IMR-90 (cell line): Measurements from ENCODE around the gene SHISA6. TPM values are rescaled to one million over a fixed set of nuclear protein-coding genes. Genes with fewer than 3 reads are reported as not detected.

Experiments used
- ATAC-seq: fragments of 200-7000 bp; cut with Tn5 transposase; 2 replicates; pipeline ENCODE4 v1.9.1; 2020; ENCODE audit warnings: low read depth, mild to moderate bottlenecking, moderate library complexity
- BruUV-seq: library from RNA; stranded (reverse); fragments of 400-500 nt; replicated peaks from 2 replicates; lab custom pipeline; 2021; lab: Mats Ljungman, UMichigan
- CTCF ChIA-PET: fragments of 300-600 bp; formaldehyde crosslinking; extraction: SDS; loops from one replicate; lab custom pipeline; 2021; ENCODE audit warnings: antibody characterized with exemption; lab: Yijun Ruan, JAX
- POLR2A ChIA-PET: fragments of 300-600 bp; sonication (Branson Sonifier 250); formaldehyde crosslinking; loops from one replicate; lab custom pipeline; 2022; ENCODE audit warnings: antibody characterized with exemption; ENCODE audit not compliant: unreplicated experiment; lab: Charles Lee
- DNase-seq: peaks from one replicate; pipeline ENCODE4 v3.0.0; 2013
- H2AFZ ChIP-seq: replicated peaks from 2 replicates; pipeline ENCODE3; 2013; ENCODE audit warnings: low read length, mild to moderate bottlenecking; ENCODE audit not compliant: poor library complexity
- H2AK5ac ChIP-seq: 2 replicates; pipeline ENCODE4 v1.6.1; 2013; ENCODE audit warnings: low read depth, low read length, inconsistent platforms
- H2AK9ac ChIP-seq: replicated peaks from 2 replicates; pipeline ENCODE3; 2013; ENCODE audit warnings: mild to moderate bottlenecking, low read depth, low read length, moderate library complexity; ENCODE audit not compliant: poor library complexity
- H2BK120ac ChIP-seq: 2 replicates; pipeline ENCODE4 v1.6.1; 2013; ENCODE audit warnings: low read depth, low read length, inconsistent platforms
- H2BK15ac ChIP-seq: 3 replicates; pipeline ENCODE4 v1.6.1; 2013; ENCODE audit warnings: low read depth, low read length, inconsistent platforms
- H2BK20ac ChIP-seq: 2 replicates; pipeline ENCODE4 v1.6.1; 2013; ENCODE audit warnings: low read depth, mild to moderate bottlenecking, inconsistent platforms, low read length, moderate library complexity
- H2BK5ac ChIP-seq: 2 replicates; pipeline ENCODE4 v1.6.1; 2013; ENCODE audit warnings: mild to moderate bottlenecking, low read depth, low read length, inconsistent platforms; ENCODE audit not compliant: poor library complexity, severe bottlenecking
- H3K14ac ChIP-seq: replicated peaks from 2 replicates; pipeline ENCODE4 v1.6.1; 2013; ENCODE audit warnings: low read depth, low read length, inconsistent platforms
- H3K18ac ChIP-seq: 2 replicates; pipeline ENCODE4 v1.6.1; 2013; ENCODE audit warnings: low read depth, low read length, control low read depth
- H3K23ac ChIP-seq: 2 replicates; pipeline ENCODE4 v1.6.1; 2013; ENCODE audit warnings: low read depth, low read length, inconsistent platforms
- H3K27ac ChIP-seq: 2 replicates; pipeline ENCODE4 v1.5.1; 2013; ENCODE audit warnings: mild to moderate bottlenecking, control low read depth, low read length; ENCODE audit not compliant: insufficient read depth
- H3K27me3 ChIP-seq: 2 replicates; pipeline ENCODE4 v1.6.1; 2013; ENCODE audit warnings: low read length; ENCODE audit not compliant: control insufficient read depth, insufficient read depth
- H3K36me3 ChIP-seq: 2 replicates; pipeline ENCODE4 v1.6.1; 2013; ENCODE audit warnings: low read length, mixed read lengths; ENCODE audit not compliant: control insufficient read depth, insufficient read depth
- H3K4ac ChIP-seq: 2 replicates; pipeline ENCODE4 v1.6.1; 2013; ENCODE audit warnings: low read depth, low read length, inconsistent platforms
- H3K4me1 ChIP-seq: 2 replicates; pipeline ENCODE4 v1.6.1; 2013; ENCODE audit warnings: low read length, mixed read lengths; ENCODE audit not compliant: control insufficient read depth, insufficient read depth
- H3K4me2 ChIP-seq: 2 replicates; pipeline ENCODE4 v1.6.1; 2013; ENCODE audit warnings: low read depth, mild to moderate bottlenecking, control low read depth, low read length, moderate library complexity
- H3K4me3 ChIP-seq: 2 replicates; pipeline ENCODE4 v1.5.1; 2013; ENCODE audit warnings: low read depth, mild to moderate bottlenecking, control low read depth, low read length, moderate library complexity; ENCODE audit not compliant: insufficient read depth
- H3K56ac ChIP-seq: 2 replicates; pipeline ENCODE4 v1.6.1; 2013; ENCODE audit warnings: low read length, inconsistent platforms; ENCODE audit not compliant: insufficient read depth; ENCODE audit errors: extremely low read depth
- H3K79me1 ChIP-seq, 2 experiments: 2 replicates each; pipeline ENCODE4 v1.6.1; 2013; ENCODE audit warnings: low read length in 2 of 2, inconsistent platforms in 1 of 2, low read depth in 1 of 2
- H3K9ac ChIP-seq: 2 replicates; pipeline ENCODE4 v1.6.1; 2013; ENCODE audit warnings: low read depth, low read length, control low read depth
- H3K9me1 ChIP-seq: 2 replicates; pipeline ENCODE4 v1.6.1; 2013; ENCODE audit warnings: low read length, inconsistent platforms; ENCODE audit not compliant: insufficient read depth
- H3K9me3 ChIP-seq: 2 replicates; pipeline ENCODE4 v1.6.1; 2013; ENCODE audit warnings: low read length; ENCODE audit not compliant: control insufficient read depth, insufficient read depth
- H4K20me1 ChIP-seq: 2 replicates; pipeline ENCODE4 v1.6.1; 2013; ENCODE audit warnings: low read length, inconsistent platforms; ENCODE audit not compliant: insufficient read depth
- H4K5ac ChIP-seq: 2 replicates; pipeline ENCODE4 v1.6.1; 2013; ENCODE audit warnings: mild to moderate bottlenecking, low read depth, low read length, control low read depth
- H4K8ac ChIP-seq, 2 experiments: 2 replicates each; pipeline ENCODE4 v1.6.1; 2013; ENCODE audit warnings: low read depth in 2 of 2, low read length in 2 of 2, control low read depth in 1 of 2, inconsistent platforms in 1 of 2
- H4K91ac ChIP-seq: 2 replicates; pipeline ENCODE4 v1.6.1; 2013; ENCODE audit warnings: low read depth, low read length, inconsistent platforms; ENCODE audit not compliant: insufficient read depth
- MAFK ChIP-seq: IDR thresholded peaks from 2 replicates; pipeline ENCODE4 v1.6.1; 2012; ENCODE audit warnings: low read depth, low read length, improper control_type of control experiment
- RFX5 ChIP-seq: IDR thresholded peaks from 2 replicates; pipeline ENCODE4 v1.8.0; 2012; ENCODE audit warnings: low read depth, mild to moderate bottlenecking, low read length, moderate library complexity
- WGBS, 2 experiments: methylation state at CpG; one replicate each; pipeline versions ENCODE4 v1.1.5 to v1.1.7; 2013; ENCODE audit warnings: missing lambda C conversion rate in 2 of 2; ENCODE audit not compliant: insufficient read length in 1 of 2; ENCODE audit errors: extremely low coverage in 2 of 2; 5-methylcytosine and 5-hydroxymethylcytosine counted together
- dilution Hi-C: fragments of 300-500 bp; cut with HindIII; formaldehyde crosslinking; loops from one replicate; pipeline ENCODE4 v1.14.3; 2018; ENCODE audit warnings: low sequenced_read_pairs; ENCODE audit not compliant: unreplicated experiment
- in situ Hi-C: fragments of 300-500 bp; cut with MboI; formaldehyde crosslinking; loops from 3 replicates; pipeline ENCODE4 v1.14.3; 2019; ENCODE audit warnings: low sequenced_read_pairs, inconsistent platforms, mixed read lengths
- intact Hi-C: fragments of 100-400 bp; cut with micrococcal nuclease; formaldehyde crosslinking; loops from 2 replicates; pipeline ENCODE4 v1.10.0; 2022
- polyA plus RNA-seq, 3 experiments: library from polyadenylated mRNA; depleted of rRNA; stranded (reverse); fragments of >200 nt; gene quantifications; 2 replicates each; pipeline ENCODE4 v1.2.3, GENCODE V29; 2012; ENCODE audit warnings: low replicate concordance in 1 of 3
- total RNA-seq: library from RNA; depleted of rRNA; stranded (reverse); fragments of >200 nt; gene quantifications from 2 replicates; pipeline ENCODE4 v1.2.3, GENCODE V29; 2012

SHISA6 gene
- total and polyA plus RNA-seq, 2 of the 4 experiments (the other 2 are of a cell fraction) = not detected

- no peak overlapping the region for H4K91ac ChIP-seq
- in situ Hi-C loops (no loop called here), intact Hi-C loops (no loop called here), dilution Hi-C loops (no loop called here)
- ATAC-seq (no peak), DNase-seq (no peak)
- no peak overlapping the region for H2BK120ac ChIP-seq
- no peaks in the 10 kb centered on the region for H3K79me1 ChIP-seq
- no peak overlapping the region for H3K56ac ChIP-seq
- peaks cover 16% of the 10 kb centered on the region for H3K9me3 ChIP-seq
- H3K4me3 ChIP-seq = no peak overlapping the region
- no peak overlapping the region for H3K4me2 ChIP-seq
- no peaks in the 10 kb centered on the region for H4K20me1 ChIP-seq
- no peak for TF ChIP-seq MAFK
- no peak for TF ChIP-seq RFX5
- no peak overlapping the region for H3K18ac ChIP-seq
- no peaks in the 10 kb centered on the region for H3K4me1 ChIP-seq
- no TSS peak for BruUV-seq
- H2AFZ ChIP-seq = no peak overlapping the region
- H3K27ac ChIP-seq = no peak overlapping the region
- H2AK5ac ChIP-seq = no peak overlapping the region
- no peak overlapping the region for H2AK9ac ChIP-seq
- no peaks in the 10 kb centered on the region for H3K9me1 ChIP-seq
- CTCF ChIA-PET = no interaction called here
- H3K27me3 ChIP-seq = no peaks in the 10 kb centered on the region
- H3K36me3 ChIP-seq = no peaks in the 10 kb centered on the region
- H2BK15ac ChIP-seq = no peak overlapping the region
- WGBS, 2 experiments = no CpG with 5 or more reads among the region's 2 CpGs
- no peak overlapping the region for H3K4ac ChIP-seq
- H2BK5ac ChIP-seq = no peak overlapping the region
- POLR2A ChIA-PET = no interaction called here
- H4K8ac ChIP-seq = no peak overlapping the region
- no peak overlapping the region for H2BK20ac ChIP-seq
- H4K5ac ChIP-seq = no peak overlapping the region
- H3K14ac ChIP-seq = no peak overlapping the region
- no peak overlapping the region for H3K9ac ChIP-seq
- H3K23ac ChIP-seq = no peak overlapping the region
These were observed 110.5 kb downstream of the SHISA6 start for GRCh38 chr17:11351479-11351878.
